ENCODE measurements around the gene ZBED1. TPM values are rescaled to one million over a fixed set of nuclear protein-coding genes. Genes with fewer than 3 reads are reported as not detected.

The ZBED1 gene
- total RNA-seq, 1 donor from 2014 or later: 40.2 TPM

DNA sequence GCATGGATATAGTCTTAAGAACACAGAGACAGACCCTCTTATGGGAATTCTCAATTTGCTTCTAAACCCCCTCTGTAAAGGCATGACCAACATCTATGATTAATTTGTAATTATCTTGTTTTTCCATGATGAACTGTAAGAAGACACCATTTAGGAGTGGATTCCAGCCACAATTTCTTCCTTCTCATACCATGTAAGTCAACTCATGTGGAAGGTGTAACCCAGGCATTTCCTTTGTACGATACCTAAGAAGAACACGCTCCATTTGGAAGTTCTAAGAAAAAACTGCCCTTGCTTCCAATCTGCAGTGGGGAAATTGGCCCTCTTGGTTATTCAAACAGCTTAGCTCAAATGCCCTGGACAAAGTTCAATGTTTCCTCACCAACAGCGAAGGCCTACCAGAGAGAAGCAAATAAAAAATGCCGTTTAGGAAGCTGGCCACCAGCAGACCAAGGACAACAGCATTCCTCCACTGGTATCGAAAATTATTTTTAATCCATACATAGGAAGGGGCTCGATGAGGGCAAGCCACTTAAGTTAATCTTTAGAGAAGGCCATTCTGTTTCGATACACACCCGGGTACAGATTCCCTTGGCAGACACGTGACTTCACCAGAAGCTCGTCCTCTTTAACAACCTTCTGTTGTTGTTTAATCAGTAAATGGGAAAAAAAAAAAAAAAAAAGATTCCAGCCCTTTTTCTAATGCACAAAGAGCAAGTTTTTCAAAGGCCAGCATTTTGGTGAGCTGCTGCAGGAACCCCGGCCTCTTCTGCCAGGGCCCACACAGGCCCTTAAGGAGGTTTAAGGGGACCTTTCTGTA, 2.6 kb downstream of the ZBED1 start:
- H3K27me3 Mint-ChIP-seq (ENCODE audit: unreplicated experiment): peaks cover 7% of the 10 kb centered on the region
- DNase-seq (ENCODE audit: low spot score): no peak
- TF ChIP-seq, protein P1, sequence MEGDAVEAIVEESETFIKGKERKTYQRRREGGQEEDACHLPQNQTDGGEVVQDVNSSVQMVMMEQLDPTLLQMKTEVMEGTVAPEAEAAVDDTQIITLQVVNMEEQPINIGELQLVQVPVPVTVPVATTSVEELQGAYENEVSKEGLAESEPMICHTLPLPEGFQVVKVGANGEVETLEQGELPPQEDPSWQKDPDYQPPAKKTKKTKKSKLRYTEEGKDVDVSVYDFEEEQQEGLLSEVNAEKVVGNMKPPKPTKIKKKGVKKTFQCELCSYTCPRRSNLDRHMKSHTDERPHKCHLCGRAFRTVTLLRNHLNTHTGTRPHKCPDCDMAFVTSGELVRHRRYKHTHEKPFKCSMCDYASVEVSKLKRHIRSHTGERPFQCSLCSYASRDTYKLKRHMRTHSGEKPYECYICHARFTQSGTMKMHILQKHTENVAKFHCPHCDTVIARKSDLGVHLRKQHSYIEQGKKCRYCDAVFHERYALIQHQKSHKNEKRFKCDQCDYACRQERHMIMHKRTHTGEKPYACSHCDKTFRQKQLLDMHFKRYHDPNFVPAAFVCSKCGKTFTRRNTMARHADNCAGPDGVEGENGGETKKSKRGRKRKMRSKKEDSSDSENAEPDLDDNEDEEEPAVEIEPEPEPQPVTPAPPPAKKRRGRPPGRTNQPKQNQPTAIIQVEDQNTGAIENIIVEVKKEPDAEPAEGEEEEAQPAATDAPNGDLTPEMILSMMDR (IDR thresholded peaks at IDR 0.05; ENCODE audit: unreplicated experiment): no peak
- H3K36me3 Mint-ChIP-seq (ENCODE audit: low read depth, unreplicated experiment): no peaks in the 10 kb centered on the region
- peaks cover 18% of the 10 kb centered on the region for H3K4me1 Mint-ChIP-seq (ENCODE audit: unreplicated experiment)
- no peak overlapping the region for H3K27ac Mint-ChIP-seq (ENCODE audit: unreplicated experiment)
- no peaks in the 10 kb centered on the region for H3K9me3 Mint-ChIP-seq (ENCODE audit: unreplicated experiment)
- H3K4me3 Mint-ChIP-seq (ENCODE audit: unreplicated experiment): peak overlapping the region; percentile 91

DNA sequence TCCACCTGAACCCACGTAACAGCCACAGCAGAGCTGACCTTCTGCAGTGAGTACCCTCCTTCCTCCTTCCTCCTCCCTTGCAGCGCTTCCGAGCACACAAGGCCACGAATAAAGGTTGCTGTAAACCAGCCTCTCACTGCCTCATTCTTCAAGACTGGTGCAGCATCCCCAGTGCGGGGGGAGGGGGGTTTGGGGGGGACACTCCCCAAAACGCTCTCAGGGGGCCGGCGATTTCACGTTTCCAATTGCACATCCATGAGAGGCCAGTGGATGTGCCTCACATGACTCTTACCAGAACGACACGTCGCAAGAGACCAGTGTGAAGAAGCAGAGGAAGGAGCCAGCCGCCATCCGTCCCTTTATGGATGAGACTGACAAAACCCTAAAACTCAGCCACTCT, 5.2 kb downstream of the ZBED1 start:
- peaks cover 6% of the 10 kb centered on the region for H3K27me3 Mint-ChIP-seq (ENCODE audit: unreplicated experiment)
- H3K36me3 Mint-ChIP-seq (ENCODE audit: low read depth, unreplicated experiment): peaks cover 3% of the 10 kb centered on the region
- no peaks in the 10 kb centered on the region for H3K9me3 Mint-ChIP-seq (ENCODE audit: unreplicated experiment)
- TF ChIP-seq, protein P1 (IDR thresholded peaks at IDR 0.05; ENCODE audit: unreplicated experiment): no peak
- no peak for DNase-seq (ENCODE audit: low spot score)
- no peak overlapping the region for H3K4me3 Mint-ChIP-seq (ENCODE audit: unreplicated experiment)
- H3K4me1 Mint-ChIP-seq (ENCODE audit: unreplicated experiment): peaks cover 18% of the 10 kb centered on the region
- H3K27ac Mint-ChIP-seq (ENCODE audit: unreplicated experiment): no peak overlapping the region

DNA sequence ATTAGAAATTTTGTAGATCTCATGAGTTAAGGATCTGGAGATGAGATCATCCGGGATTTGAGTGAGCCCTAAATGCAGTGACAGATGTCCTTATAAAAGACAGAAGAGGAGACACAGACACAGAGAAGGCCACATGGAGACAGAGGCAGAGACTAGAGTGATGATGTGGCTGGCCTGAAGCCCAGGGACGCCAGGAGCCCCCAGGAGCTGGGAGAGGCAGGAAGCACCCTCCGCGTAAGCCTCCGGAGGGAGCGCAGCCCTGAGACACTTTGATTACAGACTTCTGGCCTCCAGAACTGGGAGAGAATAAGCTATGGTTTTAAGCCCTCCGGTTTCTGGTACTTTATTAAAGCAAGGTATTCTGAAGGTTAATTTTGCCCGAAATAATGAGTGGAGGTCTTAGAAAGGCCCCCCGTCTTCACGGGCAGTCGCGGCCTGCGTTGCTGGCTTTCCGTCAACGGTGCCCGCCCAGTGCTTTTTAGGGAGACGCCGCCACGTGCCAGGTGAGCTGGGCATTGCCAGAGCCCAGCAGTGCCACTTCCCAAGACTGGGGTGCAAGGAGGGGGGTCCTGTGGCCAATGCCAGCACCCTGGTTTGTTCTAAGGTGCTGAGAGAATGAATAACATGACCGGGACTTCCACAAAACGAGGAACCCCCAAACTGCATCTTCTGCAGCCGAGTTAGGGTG, 8.1 kb downstream of the ZBED1 start:
- DNase-seq (ENCODE audit: low spot score): no peak
- H3K27ac Mint-ChIP-seq (ENCODE audit: unreplicated experiment): no peak overlapping the region
- H3K27me3 Mint-ChIP-seq (ENCODE audit: unreplicated experiment): peaks cover 3% of the 10 kb centered on the region
- no peaks in the 10 kb centered on the region for H3K4me1 Mint-ChIP-seq (ENCODE audit: unreplicated experiment)
- peaks cover 24% of the 10 kb centered on the region for H3K36me3 Mint-ChIP-seq (ENCODE audit: low read depth, unreplicated experiment)
- H3K9me3 Mint-ChIP-seq (ENCODE audit: unreplicated experiment): no peaks in the 10 kb centered on the region
- H3K4me3 Mint-ChIP-seq (ENCODE audit: unreplicated experiment): no peak overlapping the region
- TF ChIP-seq, protein P1 (IDR thresholded peaks at IDR 0.05; ENCODE audit: unreplicated experiment): no peak

GRCh38 chrX:2490634-2491033, 10.1 kb downstream of the ZBED1 start:
- no peak for DNase-seq (ENCODE audit: low spot score)
- Mint-ChIP-seq H3K27ac (ENCODE audit: unreplicated experiment) (no peak overlapping the region), H3K36me3 (ENCODE audit: low read depth, unreplicated experiment) (peaks cover 41% of the 10 kb centered on the region)

More at GRCh38 chrX:2490634-2491033, 10.1 kb downstream of the ZBED1 start:
- no peak overlapping the region for H3K4me3 Mint-ChIP-seq (ENCODE audit: unreplicated experiment)
- H3K4me1 Mint-ChIP-seq (ENCODE audit: unreplicated experiment): no peaks in the 10 kb centered on the region
- TF ChIP-seq, protein P1 (IDR thresholded peaks at IDR 0.05; ENCODE audit: unreplicated experiment): no peak
- peaks cover 7% of the 10 kb centered on the region for H3K27me3 Mint-ChIP-seq (ENCODE audit: unreplicated experiment)
- no peaks in the 10 kb centered on the region for H3K9me3 Mint-ChIP-seq (ENCODE audit: unreplicated experiment)

Measured in endothelial cell (in vitro differentiated cells).